ENCODE measurements around the gene ARID3C.

The ARID3C gene

DNA sequence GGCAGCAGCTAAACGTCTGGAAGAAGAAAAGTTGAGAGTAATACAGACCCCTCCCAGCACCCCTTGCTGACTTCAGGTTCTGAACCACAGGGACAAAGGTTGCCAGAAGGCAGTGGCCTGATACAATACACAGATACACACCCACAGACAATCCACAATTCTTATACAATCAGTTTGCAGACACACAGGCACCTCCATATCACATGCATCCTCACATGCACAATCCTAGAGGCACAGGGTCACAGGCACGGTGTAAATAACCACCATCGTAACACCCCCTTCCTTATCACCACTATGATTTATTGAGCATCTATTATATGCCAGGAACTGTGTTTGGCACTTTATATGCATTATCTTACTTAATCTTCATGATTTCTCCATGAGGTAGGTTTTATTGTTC lies 47.5 kb downstream of the ARID3C start:
- Mint-ChIP-seq H3K9me3 (no peaks in the 10 kb centered on the region), H3K4me1 (peaks cover 7% of the 10 kb centered on the region), H3K27me3 (peaks cover 90% of the 10 kb centered on the region), H3K4me3 (no peak overlapping the region), H3K27ac (ENCODE audit: low read depth) (no peak overlapping the region), H3K36me3 (ENCODE audit: insufficient read depth) (peaks cover 4% of the 10 kb centered on the region)
- ATAC-seq (replicated peaks; ENCODE audit: extremely low read depth, poor library complexity, severe bottlenecking), result no peak
- no peak for DNase-seq (ENCODE audit: low spot score in 2 of 2)

DNA sequence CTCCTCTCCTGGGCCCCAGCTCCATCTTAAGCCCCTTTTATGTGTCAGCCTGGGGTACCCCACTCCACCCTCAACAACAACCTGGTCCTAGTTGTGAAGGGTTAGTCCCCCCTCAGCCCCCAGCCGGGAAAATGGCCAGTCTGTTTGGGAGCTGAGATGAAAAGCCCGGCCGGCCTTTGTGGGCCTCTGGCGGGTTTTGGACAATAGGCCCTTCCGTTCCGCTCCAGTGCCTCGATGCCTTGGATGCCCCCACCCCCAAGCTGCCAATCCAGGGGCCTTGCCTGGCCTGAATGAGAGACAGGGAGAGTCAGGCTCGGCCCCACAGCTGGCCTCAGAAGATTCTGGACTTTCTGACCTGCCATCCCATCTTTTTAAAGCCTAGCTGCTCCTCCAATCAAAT lies 48.5 kb downstream of the ARID3C start:
- ATAC-seq (replicated peaks; ENCODE audit: extremely low read depth, poor library complexity, severe bottlenecking) (no peak), DNase-seq (ENCODE audit: low spot score in 2 of 2) (no peak)
- H3K4me1 Mint-ChIP-seq, result peaks cover 7% of the 10 kb centered on the region
- H3K4me3 Mint-ChIP-seq, result no peak overlapping the region
- peaks cover 4% of the 10 kb centered on the region for H3K36me3 Mint-ChIP-seq (ENCODE audit: insufficient read depth)
- peaks cover 90% of the 10 kb centered on the region for H3K27me3 Mint-ChIP-seq
- H3K9me3 Mint-ChIP-seq, result no peaks in the 10 kb centered on the region
- H3K27ac Mint-ChIP-seq (ENCODE audit: low read depth), result no peak overlapping the region

DNA sequence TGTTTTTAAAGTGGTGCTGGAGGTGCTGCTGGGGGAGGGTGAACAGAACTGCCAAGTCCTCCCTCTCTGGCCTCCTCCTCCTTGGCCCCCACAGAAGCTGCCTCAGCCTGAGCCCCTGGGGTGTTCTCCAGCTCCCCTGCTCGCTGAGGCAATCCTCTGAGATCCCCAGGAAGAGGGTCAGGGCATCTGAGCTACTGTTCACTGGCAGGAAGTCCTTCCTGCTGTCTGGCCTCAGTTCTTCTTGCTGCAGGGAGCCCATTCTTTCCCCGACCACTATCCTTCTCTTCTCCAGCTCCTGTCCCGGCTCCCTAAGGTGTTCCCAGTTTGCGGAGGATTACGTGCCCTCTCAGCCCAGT lies 49.1 kb downstream of the ARID3C start:
- DNase-seq (ENCODE audit: low spot score in 2 of 2) (no peak), ATAC-seq (replicated peaks; ENCODE audit: extremely low read depth, poor library complexity, severe bottlenecking) (no peak)
- H3K4me1 Mint-ChIP-seq, result peaks cover 7% of the 10 kb centered on the region
- H3K4me3 Mint-ChIP-seq, result no peak overlapping the region
- no peaks in the 10 kb centered on the region for H3K9me3 Mint-ChIP-seq
- H3K36me3 Mint-ChIP-seq (ENCODE audit: insufficient read depth), result peaks cover 4% of the 10 kb centered on the region
- H3K27me3 Mint-ChIP-seq, result peaks cover 90% of the 10 kb centered on the region
- no peak overlapping the region for H3K27ac Mint-ChIP-seq (ENCODE audit: low read depth)

DNA sequence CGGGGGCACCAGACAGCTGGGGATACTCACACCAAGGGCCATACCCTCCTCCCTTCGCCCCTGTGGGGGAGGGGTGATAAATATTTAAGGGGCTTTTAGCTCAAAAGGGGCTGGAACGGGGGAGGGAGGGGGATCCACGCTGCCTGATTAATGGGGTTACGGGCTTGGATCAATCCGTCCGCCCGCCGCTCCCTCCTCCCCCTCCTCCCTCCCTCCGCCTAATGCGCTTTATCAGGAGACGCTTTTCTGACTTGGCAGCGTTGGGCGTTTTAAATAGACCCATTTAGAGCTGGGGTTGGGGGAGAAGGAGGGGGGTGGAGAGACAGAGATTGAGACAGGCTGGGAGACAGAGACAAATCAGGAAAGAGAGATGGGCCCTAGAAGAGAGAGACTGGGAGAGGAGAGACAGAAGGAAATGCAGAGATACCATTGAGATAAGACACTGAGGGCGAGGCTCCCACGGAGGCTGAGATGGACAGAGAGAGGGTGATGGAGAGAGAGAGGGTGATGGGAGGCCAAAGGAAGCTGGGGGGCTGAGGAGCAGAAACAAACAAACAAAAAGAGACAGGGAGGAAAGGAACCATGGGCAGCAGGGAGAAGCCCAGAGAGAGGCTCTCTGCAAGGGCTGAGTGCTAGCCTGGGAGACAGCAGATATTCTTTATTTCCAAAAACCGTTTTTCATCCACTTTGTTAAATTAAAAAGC lies 49.6 kb downstream of the ARID3C start:
- H3K4me3 Mint-ChIP-seq, result no peak overlapping the region
- H3K4me1 Mint-ChIP-seq, result peaks cover 7% of the 10 kb centered on the region
- peaks cover 90% of the 10 kb centered on the region for H3K27me3 Mint-ChIP-seq
- no peaks in the 10 kb centered on the region for H3K9me3 Mint-ChIP-seq
- H3K36me3 Mint-ChIP-seq (ENCODE audit: insufficient read depth), result peaks cover 4% of the 10 kb centered on the region
- ATAC-seq (replicated peaks; ENCODE audit: extremely low read depth, poor library complexity, severe bottlenecking) (no peak), DNase-seq (ENCODE audit: low spot score in 2 of 2) (no peak)
- no peak overlapping the region for H3K27ac Mint-ChIP-seq (ENCODE audit: low read depth)

DNA sequence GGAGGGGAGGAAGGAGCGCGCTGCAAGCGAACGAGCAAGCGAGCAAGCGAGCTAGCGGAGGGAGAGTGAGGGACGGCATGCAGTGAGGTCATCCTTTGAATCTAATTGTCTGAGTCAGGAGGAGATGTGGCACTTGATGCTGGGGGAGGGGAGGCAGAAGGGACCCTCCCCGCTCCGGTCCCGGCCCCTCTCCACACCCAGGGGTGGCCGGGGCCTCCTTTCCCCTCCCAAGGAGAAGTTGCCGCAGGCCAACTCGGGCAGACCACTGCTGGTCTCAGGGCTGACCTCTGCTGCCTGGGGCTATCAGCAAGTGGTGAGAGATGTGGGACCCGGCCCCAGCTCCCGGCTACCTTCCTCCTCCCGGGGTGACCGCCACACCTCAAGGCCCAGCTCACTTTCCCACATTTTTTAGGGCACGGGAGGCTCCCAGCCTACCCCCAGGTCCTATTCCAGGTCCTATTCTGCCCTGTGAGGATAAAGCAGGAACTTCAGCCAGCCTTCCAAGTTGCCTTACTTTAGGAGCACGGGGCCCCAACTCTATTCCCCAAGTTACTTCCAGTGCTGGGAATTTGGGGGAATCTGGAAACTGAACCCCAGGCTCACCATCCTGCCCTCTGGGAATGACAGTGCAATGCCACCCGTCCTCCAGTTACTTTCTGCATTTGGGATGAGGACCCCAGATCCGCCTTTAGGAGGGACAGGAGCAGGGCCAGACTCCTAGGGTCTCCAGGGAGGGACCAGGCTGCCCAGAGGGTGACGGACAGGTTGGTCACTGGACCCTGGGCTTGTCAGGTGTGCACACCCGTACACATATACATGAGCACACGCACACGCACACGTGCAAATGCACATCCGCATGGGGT lies 50.4 kb downstream of the ARID3C start:
- Mint-ChIP-seq H3K9me3 (no peaks in the 10 kb centered on the region), H3K27ac (ENCODE audit: low read depth) (no peak overlapping the region), H3K36me3 (ENCODE audit: insufficient read depth) (peaks cover 4% of the 10 kb centered on the region), H3K27me3 (peaks cover 90% of the 10 kb centered on the region), H3K4me3 (no peak overlapping the region), H3K4me1 (peaks cover 7% of the 10 kb centered on the region)
- DNase-seq (ENCODE audit: low spot score in 2 of 2), result no peak
- ATAC-seq (replicated peaks; ENCODE audit: extremely low read depth, poor library complexity, severe bottlenecking), result no peak

DNA sequence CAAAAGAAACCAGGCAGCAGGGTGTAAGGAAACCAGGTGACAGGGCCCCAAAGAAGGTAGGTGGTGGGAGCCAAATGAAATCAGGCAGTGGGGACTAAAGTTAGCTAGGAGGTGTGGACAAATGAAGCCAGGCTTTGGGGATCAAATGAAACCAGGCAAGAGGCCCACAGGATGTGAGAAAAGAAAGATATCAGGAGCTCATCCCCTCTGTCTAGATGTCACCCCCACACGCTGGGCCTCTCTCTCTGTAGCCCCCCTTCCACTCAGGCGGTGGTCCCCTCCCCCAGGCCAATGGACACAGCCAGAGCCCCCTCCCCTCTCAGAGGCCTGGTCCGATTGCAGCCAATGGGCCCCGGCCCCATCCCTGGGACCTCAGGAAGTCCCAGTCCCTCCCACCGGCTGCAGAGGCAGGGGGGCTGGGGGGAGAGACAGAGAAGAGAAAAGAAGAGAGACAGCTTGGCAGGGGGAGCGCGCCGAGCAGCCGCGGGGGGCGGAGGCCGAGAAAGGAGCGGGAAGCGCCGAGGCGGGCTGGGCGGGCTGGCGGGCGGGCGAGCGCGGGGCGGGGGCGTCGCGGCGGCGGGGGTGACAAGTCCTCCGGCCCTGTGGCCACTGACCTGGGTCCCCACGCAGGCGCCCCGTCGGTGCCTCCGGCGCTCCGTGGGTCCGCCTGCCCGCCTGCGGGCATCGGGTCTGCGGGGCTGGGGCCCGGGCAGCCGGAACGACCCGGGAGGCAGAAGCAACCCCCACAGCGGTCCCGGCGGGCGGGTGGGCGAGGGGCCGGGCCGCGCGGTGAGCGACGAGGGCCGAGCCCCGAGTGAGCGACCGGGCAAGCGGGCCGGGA lies 51.2 kb downstream of the ARID3C start:
- no peak for ATAC-seq (replicated peaks; ENCODE audit: extremely low read depth, poor library complexity, severe bottlenecking)
- H3K4me3 Mint-ChIP-seq, result peak overlapping the region; percentile 68
- peaks cover 7% of the 10 kb centered on the region for H3K4me1 Mint-ChIP-seq
- no peak overlapping the region for H3K27ac Mint-ChIP-seq (ENCODE audit: low read depth)
- no peak for DNase-seq (ENCODE audit: low spot score in 2 of 2)
- H3K9me3 Mint-ChIP-seq, result no peaks in the 10 kb centered on the region
- H3K27me3 Mint-ChIP-seq, result peaks cover 85% of the 10 kb centered on the region
- peaks cover 4% of the 10 kb centered on the region for H3K36me3 Mint-ChIP-seq (ENCODE audit: insufficient read depth)

DNA sequence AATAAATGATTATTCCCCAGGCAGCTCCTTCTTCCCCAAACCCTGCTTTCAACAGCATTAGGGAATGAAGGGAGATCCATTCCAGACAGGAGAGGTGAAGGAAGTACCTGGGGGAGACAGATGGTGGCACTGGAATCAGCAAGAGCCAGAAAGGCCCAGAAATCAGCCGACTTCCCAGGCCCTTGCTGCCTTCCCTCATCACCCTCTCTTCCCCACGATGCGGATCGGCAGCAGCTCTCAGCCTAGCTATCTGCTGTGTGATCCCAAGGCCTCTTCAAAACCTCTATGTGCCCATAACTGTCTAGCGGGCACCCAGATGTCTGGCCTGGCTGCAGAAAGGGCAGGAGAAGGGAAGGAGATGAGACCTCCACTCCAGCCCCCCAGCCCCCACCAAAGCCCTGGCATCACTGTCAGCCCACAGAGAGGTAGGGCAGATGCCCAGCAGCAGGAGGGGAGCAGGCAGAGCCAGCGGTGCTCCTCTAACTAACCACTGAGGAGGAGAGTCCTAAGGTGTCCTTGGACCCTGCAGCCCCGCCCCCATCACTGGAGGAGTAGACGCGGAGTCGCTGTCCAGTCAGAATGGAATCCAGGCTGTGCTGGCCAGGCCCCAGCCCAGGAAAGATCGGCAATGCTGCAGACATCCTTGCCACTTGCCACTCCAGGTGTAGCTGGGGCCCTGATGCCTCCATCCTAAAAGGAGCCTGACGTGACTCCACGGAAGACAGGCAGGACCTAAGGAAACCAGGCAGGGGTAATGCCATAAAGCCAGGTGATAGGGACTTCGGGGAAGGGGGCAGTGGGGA lies 52.1 kb downstream of the ARID3C start:
- H3K4me3 Mint-ChIP-seq, result peak overlapping the region; percentile 68

DNA sequence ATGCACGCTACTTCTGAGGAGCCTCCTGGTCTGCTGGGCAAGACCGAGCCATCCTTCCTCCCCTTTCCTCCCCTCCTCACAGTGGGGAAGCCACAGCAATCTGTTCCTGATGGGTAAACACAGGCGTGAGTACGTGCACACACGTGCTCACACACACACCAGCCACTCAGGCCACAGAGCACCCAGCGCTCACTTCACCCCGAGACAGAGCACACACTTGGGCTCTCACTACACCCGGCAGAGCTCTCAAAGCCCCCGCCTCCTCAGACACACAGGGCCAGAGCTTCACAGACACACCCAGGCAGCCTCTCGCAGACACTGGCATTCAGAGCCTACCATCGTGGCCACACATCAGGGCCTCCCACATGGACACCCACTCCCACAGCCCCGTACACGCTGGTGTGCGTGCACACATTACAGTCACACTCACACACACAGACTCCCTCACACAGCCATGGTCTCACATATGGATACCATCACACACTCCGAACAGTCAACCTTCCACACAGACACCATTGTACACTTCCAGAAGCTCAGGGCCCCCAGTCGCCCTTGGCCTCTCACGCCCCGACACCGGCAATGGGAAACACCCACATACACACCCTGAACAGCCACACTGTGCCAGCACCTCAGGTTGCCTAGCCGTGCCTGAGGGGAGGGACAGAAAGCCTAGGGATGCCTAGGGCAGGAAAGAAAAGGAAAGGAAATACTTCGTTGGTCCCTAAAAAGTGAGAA lies 52.8 kb downstream of the ARID3C start:
- peaks cover 86% of the 10 kb centered on the region for H3K27me3 Mint-ChIP-seq
- no peak overlapping the region for H3K4me3 Mint-ChIP-seq
- no peaks in the 10 kb centered on the region for H3K9me3 Mint-ChIP-seq
- ATAC-seq (replicated peaks; ENCODE audit: extremely low read depth, poor library complexity, severe bottlenecking), result no peak
- peaks cover 7% of the 10 kb centered on the region for H3K4me1 Mint-ChIP-seq
- DNase-seq (ENCODE audit: low spot score in 2 of 2), result no peak
- peaks cover 4% of the 10 kb centered on the region for H3K36me3 Mint-ChIP-seq (ENCODE audit: insufficient read depth)
- H3K27ac Mint-ChIP-seq (ENCODE audit: low read depth), result no peak overlapping the region

More for the DNA sequence above, 52.1 kb downstream of the ARID3C start:
- Mint-ChIP-seq H3K27ac (ENCODE audit: low read depth) (no peak overlapping the region), H3K9me3 (no peaks in the 10 kb centered on the region), H3K27me3 (peaks cover 83% of the 10 kb centered on the region), H3K36me3 (ENCODE audit: insufficient read depth) (peaks cover 4% of the 10 kb centered on the region), H3K4me1 (peaks cover 7% of the 10 kb centered on the region)
- no peak for ATAC-seq (replicated peaks; ENCODE audit: extremely low read depth, poor library complexity, severe bottlenecking)
- DNase-seq (ENCODE audit: low spot score in 2 of 2), result no peak

DNA sequence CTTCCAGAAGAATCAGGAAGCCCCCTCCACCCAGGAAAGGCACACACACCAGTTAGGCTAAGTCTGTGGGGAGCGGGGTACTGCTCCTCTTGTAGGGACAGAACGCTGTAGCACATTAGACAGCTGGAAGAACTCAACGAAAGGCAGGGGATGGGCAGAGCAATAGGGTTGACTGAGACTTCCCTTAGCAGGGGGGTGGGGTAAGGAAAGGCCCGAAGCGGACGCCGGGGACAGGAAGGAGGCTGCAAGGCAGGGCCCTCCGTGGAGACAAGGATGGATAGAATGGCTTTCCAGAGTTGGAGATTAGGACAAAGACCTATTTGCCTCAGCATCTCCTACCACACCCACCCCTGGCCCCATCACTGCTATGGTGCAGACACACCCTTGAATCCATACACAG lies 53.6 kb downstream of the ARID3C start:
- no peak for ATAC-seq (replicated peaks; ENCODE audit: extremely low read depth, poor library complexity, severe bottlenecking)
- Mint-ChIP-seq H3K27me3 (peaks cover 86% of the 10 kb centered on the region), H3K9me3 (no peaks in the 10 kb centered on the region)

DNA sequence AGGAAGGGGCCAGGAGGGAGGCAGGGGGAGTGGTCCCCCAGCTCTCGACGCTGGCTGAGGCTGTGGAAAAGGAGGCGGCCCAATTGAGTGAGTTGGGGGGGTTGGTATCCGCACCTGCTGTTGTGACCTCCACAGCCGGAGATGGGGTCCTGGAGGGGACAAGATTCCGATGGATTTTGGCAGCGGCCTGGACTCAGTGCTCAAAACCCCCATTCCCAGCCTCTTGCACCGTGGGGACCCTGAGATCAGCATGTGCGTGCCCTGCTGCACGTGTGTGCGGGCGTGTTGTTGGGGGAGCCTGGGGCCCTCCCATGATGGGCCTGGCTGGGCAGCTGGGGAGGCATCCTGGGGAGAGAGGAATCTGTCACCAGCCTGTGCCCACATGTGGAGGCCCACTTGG lies 54.3 kb downstream of the ARID3C start:
- H3K27me3 Mint-ChIP-seq, result peaks cover 86% of the 10 kb centered on the region
- peaks cover 4% of the 10 kb centered on the region for H3K36me3 Mint-ChIP-seq (ENCODE audit: insufficient read depth)
- H3K27ac Mint-ChIP-seq (ENCODE audit: low read depth), result no peak overlapping the region
- no peak overlapping the region for H3K4me3 Mint-ChIP-seq
- ATAC-seq (replicated peaks; ENCODE audit: extremely low read depth, poor library complexity, severe bottlenecking) (no peak), DNase-seq (ENCODE audit: low spot score in 2 of 2) (no peak)
- no peaks in the 10 kb centered on the region for H3K9me3 Mint-ChIP-seq
- peaks cover 7% of the 10 kb centered on the region for H3K4me1 Mint-ChIP-seq

More for the DNA sequence above, 53.6 kb downstream of the ARID3C start:
- no peak overlapping the region for H3K27ac Mint-ChIP-seq (ENCODE audit: low read depth)
- H3K4me1 Mint-ChIP-seq, result peaks cover 7% of the 10 kb centered on the region
- no peak for DNase-seq (ENCODE audit: low spot score in 2 of 2)
- peaks cover 4% of the 10 kb centered on the region for H3K36me3 Mint-ChIP-seq (ENCODE audit: insufficient read depth)
- H3K4me3 Mint-ChIP-seq, result no peak overlapping the region

DNA sequence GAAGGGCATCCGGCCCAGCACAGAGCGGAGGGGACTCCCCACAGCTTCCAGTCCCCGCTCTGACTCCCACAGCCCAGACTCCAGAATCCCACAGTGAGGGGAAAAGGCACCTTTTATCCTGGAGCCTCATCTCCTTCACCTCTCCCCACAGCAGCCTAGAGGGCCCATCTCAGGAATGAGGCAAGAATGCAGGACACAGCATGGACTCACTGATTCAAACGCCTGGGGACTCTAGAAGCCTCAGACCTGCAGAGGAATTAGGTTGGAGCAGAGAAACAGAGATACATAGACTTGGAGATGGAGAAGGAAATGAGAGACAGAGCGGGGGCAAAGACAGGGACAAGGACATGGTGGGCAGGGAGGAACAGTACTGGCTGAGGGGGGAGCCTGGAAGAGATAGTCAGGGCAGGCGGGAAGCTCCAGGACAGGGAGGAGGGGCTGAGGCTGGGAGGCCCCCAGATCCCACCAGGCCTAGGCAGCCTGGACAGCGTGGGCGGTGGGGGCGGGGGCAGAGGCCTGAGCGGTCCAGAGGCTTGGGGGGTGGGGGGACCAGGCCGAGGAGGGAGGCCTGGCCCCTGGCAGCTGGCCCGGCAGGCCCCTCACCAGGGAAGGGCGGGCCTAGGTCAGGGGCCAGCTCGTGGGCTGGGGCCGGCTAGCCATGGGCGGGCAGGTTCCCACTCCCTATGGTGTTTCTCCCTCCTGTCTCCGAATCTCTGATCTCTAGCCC lies 55.1 kb downstream of the ARID3C start:
- Mint-ChIP-seq H3K4me1 (peaks cover 7% of the 10 kb centered on the region), H3K27ac (ENCODE audit: low read depth) (no peak overlapping the region), H3K9me3 (no peaks in the 10 kb centered on the region), H3K27me3 (peaks cover 81% of the 10 kb centered on the region), H3K36me3 (ENCODE audit: insufficient read depth) (peaks cover 4% of the 10 kb centered on the region), H3K4me3 (no peak overlapping the region)
- no peak for ATAC-seq (replicated peaks; ENCODE audit: extremely low read depth, poor library complexity, severe bottlenecking)
- DNase-seq (ENCODE audit: low spot score in 2 of 2), result no peak

Measured in central memory CD8-positive, alpha-beta T cell (primary cell).